Measurements from ENCODE around the gene CRYGB. TPM values are rescaled to one million over a fixed set of nuclear protein-coding genes. Genes with fewer than 3 reads are reported as not detected.

CRYGB gene
- total RNA-seq, 6 experiments from 2014 or later: not detected

DNA sequence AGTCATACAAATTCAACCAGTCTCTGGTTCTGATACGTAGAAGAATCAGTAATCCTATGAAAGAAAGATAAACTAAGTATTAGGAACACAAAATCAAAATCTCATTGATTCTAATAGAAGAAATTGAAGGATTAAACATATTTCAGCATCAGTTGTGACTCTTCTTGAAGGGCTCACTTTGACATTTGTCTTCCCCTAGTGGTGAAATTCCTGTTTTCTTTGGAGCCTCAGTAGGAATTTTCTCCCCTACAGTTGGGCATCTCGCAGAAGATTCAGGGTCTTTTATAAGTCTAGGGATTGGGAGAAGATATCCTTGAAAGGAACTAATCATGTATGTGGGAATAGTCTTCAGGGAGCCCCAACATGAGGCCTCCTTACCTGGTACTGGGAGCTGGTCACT lies 2.8 kb upstream of the CRYGB start:
- no peaks in the 10 kb centered on the region for H3K9me3 ChIP-seq
- no peaks in the 10 kb centered on the region for H3K36me3 ChIP-seq
- DNase-seq: no peak
- H3K4me3 ChIP-seq: no peak overlapping the region
- H3K4me1 ChIP-seq: no peaks in the 10 kb centered on the region
- TF ChIP-seq POLR2A (IDR thresholded peaks at IDR 0.05) (no peak), CTCF (IDR thresholded peaks at IDR 0.05) (peak in 3 of 4 donors; percentile 13 to 28 (median 18))
- ATAC-seq: no peak
- intact Hi-C loops (cut with DNase I): no loop called here
- H3K27ac ChIP-seq: no peak overlapping the region
- 75% methylated on average over 2 of the region's 2 CpGs for WGBS (ENCODE audit: insufficient coverage, low coverage, low lambda C conversion rate, missing lambda C conversion rate)
- no peaks in the 10 kb centered on the region for H3K27me3 ChIP-seq

DNA sequence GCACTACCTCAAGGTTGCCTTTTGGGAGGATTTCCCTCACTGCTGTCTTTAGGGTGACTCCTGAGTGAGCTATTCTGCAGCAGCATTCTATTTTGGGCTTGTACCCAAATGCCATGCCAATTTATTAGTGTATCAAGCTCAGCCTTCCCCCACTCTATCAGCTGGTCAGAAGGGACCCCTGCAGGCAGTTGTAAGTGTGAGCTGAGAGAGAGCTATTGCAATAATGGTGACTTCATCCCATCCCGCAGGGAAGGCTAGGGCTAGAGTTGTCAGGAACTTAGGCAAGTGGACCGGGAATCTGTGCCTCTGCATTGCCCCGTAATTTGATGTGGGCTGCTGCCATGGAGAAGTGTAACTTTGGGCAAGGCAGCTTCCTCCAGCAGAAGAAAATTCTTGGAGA lies 1.8 kb upstream of the CRYGB start:
- WGBS (ENCODE audit: insufficient coverage, low coverage, low lambda C conversion rate, missing lambda C conversion rate): no CpG with 5 or more reads among the region's 3 CpGs
- intact Hi-C loops (cut with DNase I): no loop called here
- no peak overlapping the region for H3K27ac ChIP-seq
- DNase-seq (no peak), ATAC-seq (no peak)
- H3K4me3 ChIP-seq: no peak overlapping the region
- H3K27me3 ChIP-seq: no peaks in the 10 kb centered on the region
- H3K9me3 ChIP-seq: no peaks in the 10 kb centered on the region
- H3K36me3 ChIP-seq: no peaks in the 10 kb centered on the region
- H3K4me1 ChIP-seq: no peaks in the 10 kb centered on the region
- no peak for TF ChIP-seq POLR2A (IDR thresholded peaks at IDR 0.05)
- TF ChIP-seq CTCF (IDR thresholded peaks at IDR 0.05): no peak

- no peak overlapping the region for H3K27ac ChIP-seq
- DNase-seq (no peak), ATAC-seq (no peak)
- no peak overlapping the region for H3K4me3 ChIP-seq
- no peaks in the 10 kb centered on the region for H3K9me3 ChIP-seq
- H3K27me3 ChIP-seq: no peaks in the 10 kb centered on the region
- H3K4me1 ChIP-seq: no peaks in the 10 kb centered on the region
- TF ChIP-seq CTCF (IDR thresholded peaks at IDR 0.05) (no peak), POLR2A (IDR thresholded peaks at IDR 0.05) (no peak)
- intact Hi-C loops (cut with DNase I): no loop called here
- H3K36me3 ChIP-seq: no peaks in the 10 kb centered on the region
Measured at GRCh38 chr2:208147008-208147407, 1.1 kb upstream of the CRYGB start.

GRCh38 chr2:208142925-208143799 lies 2.8 kb downstream of the CRYGB start:
- WGBS (ENCODE audit: insufficient coverage, low coverage, low lambda C conversion rate, missing lambda C conversion rate): 38% methylated on average over 7 of the region's 14 CpGs
- Histone ChIP-seq H3K9me3 (no peaks in the 10 kb centered on the region), H3K27me3 (no peaks in the 10 kb centered on the region), H3K4me3 (no peak overlapping the region), H3K4me1 (no peaks in the 10 kb centered on the region), H3K36me3 (no peaks in the 10 kb centered on the region), H3K27ac (no peak overlapping the region)
- intact Hi-C loops (cut with DNase I): no loop called here
- DNase-seq (no peak), ATAC-seq (no peak)
- TF ChIP-seq CTCF (IDR thresholded peaks at IDR 0.05): no peak
- no peak for TF ChIP-seq POLR2A (IDR thresholded peaks at IDR 0.05)

Measured in right lobe of liver (tissue), 6 donors.